Lung (tissue), 12 donors: ENCODE data around the gene GABRE. TPM values are rescaled to one million over a fixed set of nuclear protein-coding genes. Genes with fewer than 3 reads are reported as not detected.

Experiments
- ATAC-seq: fragments of 200-7000 bp; cut with Tn5 transposase; one replicate; pipeline ENCODE4 v1.9.1; 2020; ENCODE audit warnings: moderate number of reproducible peaks; ENCODE audit not compliant: insufficient read depth, low FRiP score
- DNase-seq, 3 donors: peaks; one replicate each; pipeline ENCODE4 v3.0.0-alpha.2; 2013 to 2017
- H3K27ac ChIP-seq, 2 donors: one replicate each; pipeline ENCODE4 v1.5.1; 2013; ENCODE audit warnings: mild to moderate bottlenecking in 2 of 2, moderate library complexity in 2 of 2, control low read depth in 1 of 2, inconsistent platforms in 1 of 2, low read depth in 1 of 2, low read length in 1 of 2
- H3K27me3 ChIP-seq, 3 donors: one replicate each; pipeline ENCODE4 v1.5.1; 2013; ENCODE audit warnings: low read length in 2 of 3; ENCODE audit not compliant: control insufficient read depth in 3 of 3, insufficient read depth in 3 of 3
- H3K36me3 ChIP-seq, 4 donors: one replicate each; pipeline ENCODE4 v1.5.1; 2013; ENCODE audit warnings: low read length in 4 of 4, mild to moderate bottlenecking in 1 of 4, moderate library complexity in 1 of 4; ENCODE audit not compliant: control insufficient read depth in 4 of 4, insufficient read depth in 4 of 4
- H3K4me1 ChIP-seq, 5 donors: one replicate each; pipeline ENCODE4 v1.5.1; 2013; ENCODE audit warnings: low read length in 5 of 5, mild to moderate bottlenecking in 2 of 5, moderate library complexity in 1 of 5; ENCODE audit not compliant: control insufficient read depth in 5 of 5, insufficient read depth in 5 of 5
- H3K4me3 ChIP-seq: one replicate; pipeline ENCODE4 v1.5.1; 2013; ENCODE audit warnings: mild to moderate bottlenecking, control low read depth, moderate library complexity
- H3K9ac ChIP-seq, 2 donors: one replicate each; pipeline ENCODE4 v1.5.1; 2013; ENCODE audit warnings: low read length in 2 of 2, control low read depth in 1 of 2; ENCODE audit not compliant: insufficient read depth in 1 of 2
- H3K9me3 ChIP-seq, 4 donors: one replicate each; pipeline ENCODE4 v1.5.1; 2013; ENCODE audit warnings: low read length in 3 of 4, mild to moderate bottlenecking in 1 of 4, moderate library complexity in 1 of 4; ENCODE audit not compliant: control insufficient read depth in 4 of 4, insufficient read depth in 3 of 4
- CTCF ChIP-seq: IDR thresholded peaks from 2 replicates; pipeline ENCODE4 v1.5.1; 2012; ENCODE audit warnings: mild to moderate bottlenecking; ENCODE audit errors: control extremely low read depth, extremely low read depth
- WGBS, 2 donors: extraction: QIAGEN DNeasy Blood & Tissue Kit; methylation state at CpG; one replicate each; pipeline ENCODE4 v1.1.7; 2013; 5-methylcytosine and 5-hydroxymethylcytosine counted together
- polyA plus RNA-seq, 2 donors: library from polyadenylated mRNA; stranded (reverse); fragments of 200-250 nt; gene quantifications; one replicate each; pipeline ENCODE4 v1.2.1, GENCODE V29; 2013
- total RNA-seq, 2 donors: library from RNA; depleted of rRNA in 1 of 2; stranded (reverse); fragments of >200 nt in 1 of 2; gene quantifications; one replicate each; pipeline ENCODE4 v1.2.1, GENCODE V29; 2014 to 2021
- donor health status: control.
- donor health status: control.
- donor health status: Bipolar disorder and iron deficiency.
- donor health status: healthy.
- donor health status: DM: yes; HTN: yes; CAD: no.

Gene GABRE
- total and polyA plus RNA-seq, 4 donors: 2.2 to 44.5 (median 21.0) TPM

DNA sequence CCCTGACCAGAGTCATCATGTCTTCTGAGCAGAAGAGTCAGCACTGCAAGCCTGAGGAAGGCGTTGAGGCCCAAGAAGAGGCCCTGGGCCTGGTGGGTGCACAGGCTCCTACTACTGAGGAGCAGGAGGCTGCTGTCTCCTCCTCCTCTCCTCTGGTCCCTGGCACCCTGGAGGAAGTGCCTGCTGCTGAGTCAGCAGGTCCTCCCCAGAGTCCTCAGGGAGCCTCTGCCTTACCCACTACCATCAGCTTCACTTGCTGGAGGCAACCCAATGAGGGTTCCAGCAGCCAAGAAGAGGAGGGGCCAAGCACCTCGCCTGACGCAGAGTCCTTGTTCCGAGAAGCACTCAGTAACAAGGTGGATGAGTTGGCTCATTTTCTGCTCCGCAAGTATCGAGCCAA is 50.8 kb downstream of the GABRE start:
- WGBS, 2 donors: 86 to 95% methylated on average over 5 to 6 of the region's 6 CpGs
- H3K27me3 ChIP-seq: no peaks in the 10 kb centered on the region
- no peak for TF ChIP-seq CTCF
- H3K9ac ChIP-seq: no peak overlapping the region
- no peaks in the 10 kb centered on the region for H3K4me1 ChIP-seq
- DNase-seq (no peak), ATAC-seq (no peak)
- H3K36me3 ChIP-seq: no peaks in the 10 kb centered on the region
- no peak overlapping the region for H3K27ac ChIP-seq
- peaks cover 0 to 6% (median 0%) of the 10 kb centered on the region in 4 donors for H3K9me3 ChIP-seq
- no peak overlapping the region for H3K4me3 ChIP-seq

DNA sequence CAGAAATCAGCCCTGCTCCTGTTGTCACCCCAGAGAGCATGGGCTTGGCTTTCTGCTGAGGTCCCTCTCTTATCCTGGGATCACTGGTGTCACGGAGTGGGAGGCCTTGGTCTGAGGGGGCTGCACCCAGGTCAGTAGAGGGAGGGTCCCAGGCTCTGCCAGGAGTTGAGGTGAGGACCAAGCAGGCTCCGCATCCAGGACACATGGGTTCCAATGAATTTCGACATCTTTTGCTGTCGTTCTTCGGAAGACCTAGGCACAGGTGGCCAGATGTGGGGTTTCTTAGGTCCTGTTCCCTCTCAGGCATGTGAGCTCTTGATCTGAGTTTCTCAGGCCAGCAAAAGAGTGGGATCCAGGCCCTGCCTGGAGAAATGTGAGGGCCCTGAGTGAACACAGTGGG is 51.8 kb downstream of the GABRE start:
- Histone ChIP-seq H3K4me3 (no peak overlapping the region), H3K27me3 (no peaks in the 10 kb centered on the region), H3K36me3 (no peaks in the 10 kb centered on the region), H3K4me1 (no peaks in the 10 kb centered on the region), H3K9ac (no peak overlapping the region), H3K9me3 (peaks cover 0 to 6% (median 0%) of the 10 kb centered on the region in 4 donors), H3K27ac (no peak overlapping the region)
- DNase-seq (no peak), ATAC-seq (no peak)
- no peak for TF ChIP-seq CTCF
- WGBS, 2 donors: 83 to 99% methylated on average over 4 to 5 of the region's 5 CpGs

- H3K36me3 ChIP-seq: no peaks in the 10 kb centered on the region
- H3K27me3 ChIP-seq: no peaks in the 10 kb centered on the region
- H3K9me3 ChIP-seq: peaks cover 0 to 6% (median 0%) of the 10 kb centered on the region in 4 donors
- H3K27ac ChIP-seq: no peak overlapping the region
- no peaks in the 10 kb centered on the region for H3K4me1 ChIP-seq
- no peak for DNase-seq
- WGBS, 2 donors: 70 to 100% methylated on average over 4 to 5 of the region's 5 CpGs
- no peak for ATAC-seq
- TF ChIP-seq CTCF: no peak
- no peak overlapping the region for H3K4me3 ChIP-seq
- no peak overlapping the region for H3K9ac ChIP-seq
Measured at GRCh38 chrX:151921866-151922265, 52.6 kb downstream of the GABRE start.

- H3K4me1 ChIP-seq: no peaks in the 10 kb centered on the region
- H3K27ac ChIP-seq: no peak overlapping the region
- no peak for DNase-seq
- H3K36me3 ChIP-seq: no peaks in the 10 kb centered on the region
- H3K27me3 ChIP-seq: no peaks in the 10 kb centered on the region
- no peak overlapping the region for H3K9ac ChIP-seq
- ATAC-seq: no peak
- peaks cover 0 to 6% (median 0%) of the 10 kb centered on the region in 4 donors for H3K9me3 ChIP-seq
- 81 to 93% methylated on average over 9 to 10 of the region's 10 CpGs for WGBS, 2 donors
- H3K4me3 ChIP-seq: no peak overlapping the region
- TF ChIP-seq CTCF: no peak
Measured at GRCh38 chrX:151921292-151921691, 53.2 kb downstream of the GABRE start.
